Measurements from ENCODE around the gene GOSR1. TPM values are rescaled to one million over a fixed set of nuclear protein-coding genes. Genes with fewer than 3 reads are reported as not detected.

GOSR1 gene
- total RNA-seq, 2 donors from 2014 or later, result 50.8 to 57.3 TPM

GRCh38 chr17:30554839-30555751 lies 77.9 kb downstream of the GOSR1 start:
- Histone ChIP-seq H3K27ac (ENCODE audit: low read depth, low read length) (no peak overlapping the region), H3K9ac (ENCODE audit: extremely low read depth, low read length, poor library complexity, severe bottlenecking) (no peak overlapping the region), H3K4me1 (ENCODE audit: control insufficient read depth, insufficient read depth, low read length) (no peaks in the 10 kb centered on the region), H3K36me3 (ENCODE audit: control insufficient read depth, insufficient read depth, low read length) (no peaks in the 10 kb centered on the region), H3K4me3 (ENCODE audit: low read length) (no peak overlapping the region), H3K27me3 (ENCODE audit: control insufficient read depth, insufficient read depth, low read length, poor library complexity, severe bottlenecking) (no peaks in the 10 kb centered on the region), H3K9me3 (ENCODE audit: control insufficient read depth, low read length) (no peaks in the 10 kb centered on the region)
- WGBS, 2 experiments (ENCODE audit: insufficient coverage in 1 of 2, insufficient read length in 1 of 2), result 79 to 89% methylated on average over 13 to 20 of the region's 20 CpGs
- DNase-seq, result peak; percentile 93
- Mint-ChIP-seq H3K27ac (peak overlapping the region; percentile 52), H3K4me3 (no peak overlapping the region), H3K9me3 (no peaks in the 10 kb centered on the region), H3K4me1 (peaks cover 5% of the 10 kb centered on the region), H3K36me3 (ENCODE audit: low read depth) (no peaks in the 10 kb centered on the region), H3K27me3 (ENCODE audit: insufficient read depth) (peaks cover 2% of the 10 kb centered on the region)
- peak; percentile 78 for TF ChIP-seq CTCF (conservative IDR thresholded peaks at IDR 0.05)

- H3K36me3 Mint-ChIP-seq (ENCODE audit: low read depth), result no peaks in the 10 kb centered on the region
- no peak for TF ChIP-seq CTCF (conservative IDR thresholded peaks at IDR 0.05)
- Histone ChIP-seq H3K27ac (ENCODE audit: low read depth, low read length) (no peak overlapping the region), H3K4me1 (ENCODE audit: control insufficient read depth, insufficient read depth, low read length) (no peaks in the 10 kb centered on the region), H3K36me3 (ENCODE audit: control insufficient read depth, insufficient read depth, low read length) (no peaks in the 10 kb centered on the region), H3K4me3 (ENCODE audit: low read length) (no peak overlapping the region), H3K9me3 (ENCODE audit: control insufficient read depth, low read length) (no peaks in the 10 kb centered on the region), H3K9ac (ENCODE audit: extremely low read depth, low read length, poor library complexity, severe bottlenecking) (no peak overlapping the region), H3K27me3 (ENCODE audit: control insufficient read depth, insufficient read depth, low read length, poor library complexity, severe bottlenecking) (no peaks in the 10 kb centered on the region)
- no peak overlapping the region for H3K4me3 Mint-ChIP-seq
- WGBS, 2 experiments (ENCODE audit: insufficient coverage in 1 of 2, insufficient read length in 1 of 2), result 92 to 94% methylated on average over 4 to 5 of the region's 5 CpGs
- no peak for DNase-seq
- peaks cover 5% of the 10 kb centered on the region for H3K4me1 Mint-ChIP-seq
- H3K27ac Mint-ChIP-seq, result no peak overlapping the region
- peaks cover 2% of the 10 kb centered on the region for H3K27me3 Mint-ChIP-seq (ENCODE audit: insufficient read depth)
- H3K9me3 Mint-ChIP-seq, result no peaks in the 10 kb centered on the region
These were observed 78.7 kb downstream of the GOSR1 start for GRCh38 chr17:30555942-30556341.

- H3K27me3 ChIP-seq (ENCODE audit: control insufficient read depth, insufficient read depth, low read length, poor library complexity, severe bottlenecking), result no peaks in the 10 kb centered on the region
- H3K9me3 ChIP-seq (ENCODE audit: control insufficient read depth, low read length), result no peaks in the 10 kb centered on the region
- Mint-ChIP-seq H3K9me3 (no peaks in the 10 kb centered on the region), H3K4me1 (peaks cover under 1% of the 10 kb centered on the region), H3K36me3 (ENCODE audit: low read depth) (no peaks in the 10 kb centered on the region), H3K27ac (no peak overlapping the region), H3K4me3 (no peak overlapping the region), H3K27me3 (ENCODE audit: insufficient read depth) (peaks cover 2% of the 10 kb centered on the region)
- TF ChIP-seq CTCF (conservative IDR thresholded peaks at IDR 0.05), result no peak
- no peak overlapping the region for H3K9ac ChIP-seq (ENCODE audit: extremely low read depth, low read length, poor library complexity, severe bottlenecking)
- H3K27ac ChIP-seq (ENCODE audit: low read depth, low read length), result no peak overlapping the region
- H3K36me3 ChIP-seq (ENCODE audit: control insufficient read depth, insufficient read depth, low read length), result no peaks in the 10 kb centered on the region
- no peaks in the 10 kb centered on the region for H3K4me1 ChIP-seq (ENCODE audit: control insufficient read depth, insufficient read depth, low read length)
- 91 to 92% methylated on average over 19 to 26 of the region's 26 CpGs for WGBS, 2 experiments (ENCODE audit: insufficient coverage in 1 of 2, insufficient read length in 1 of 2)
- DNase-seq, result peak; percentile 41
- no peak overlapping the region for H3K4me3 ChIP-seq (ENCODE audit: low read length)
These were observed 79.4 kb downstream of the GOSR1 start for GRCh38 chr17:30556374-30557332.

Data from endodermal cell (in vitro differentiated cells).